Neural cell (in vitro differentiated cells): Measurements from ENCODE around the gene YAF2. TPM values are rescaled to one million over a fixed set of nuclear protein-coding genes. Genes with fewer than 3 reads are reported as not detected.

Experiments used
- H2AFZ ChIP-seq: fragments of 200-600, 300-800 bp; sonication (generic), shearing (Covaris generic); 2 replicates; pipeline ENCODE4 v1.6.0; 2014; ENCODE audit warnings: low read depth, mild to moderate bottlenecking, antibody characterized with exemption, low read length, moderate library complexity
- H3F3A ChIP-seq: fragments of 200-600 bp; shearing (Covaris generic); 2 replicates; pipeline ENCODE4 v1.6.1; 2016; ENCODE audit warnings: mild to moderate bottlenecking, moderate library complexity, mixed read lengths, antibody characterized with exemption, low read length; ENCODE audit not compliant: insufficient read depth, poor library complexity, severe bottlenecking
- H3K27ac ChIP-seq: fragments of 200-600, 300-800 bp; sonication (generic), shearing (Covaris generic); 2 replicates; pipeline ENCODE4 v1.5.1; 2014; ENCODE audit warnings: mild to moderate bottlenecking, low read length, moderate library complexity
- H3K27me3 ChIP-seq: fragments of 300-800, 200-600 bp; sonication (generic), shearing (Covaris generic); 2 replicates; pipeline ENCODE4 v1.6.0; 2014; ENCODE audit warnings: mild to moderate bottlenecking, low read depth, low read length, moderate library complexity; ENCODE audit not compliant: insufficient read depth
- H3K36me3 ChIP-seq: fragments of 300-800, 200-600 bp; sonication (generic), shearing (Covaris generic); 2 replicates; pipeline ENCODE4 v1.5.1; 2014; ENCODE audit warnings: mild to moderate bottlenecking, antibody characterized with exemption, low read length, moderate library complexity; ENCODE audit not compliant: insufficient read depth
- H3K4me2 ChIP-seq: fragments of 300-800, 200-600 bp; sonication (generic), shearing (Covaris generic); 2 replicates; pipeline ENCODE4 v1.6.0; 2014; ENCODE audit warnings: mild to moderate bottlenecking, low read length
- H3K4me3 ChIP-seq: fragments of 300-800, 200-600 bp; sonication (generic), shearing (Covaris generic); 2 replicates; pipeline ENCODE4 v1.5.1; 2014; ENCODE audit warnings: mild to moderate bottlenecking, low read length, moderate library complexity
- H3K79me2 ChIP-seq: fragments of 200-600 bp; shearing (Covaris generic); replicated peaks from 2 replicates; pipeline ENCODE4 v1.6.0; 2014; ENCODE audit warnings: mild to moderate bottlenecking, low read length, moderate library complexity; ENCODE audit not compliant: insufficient read depth
- H3K9ac ChIP-seq: fragments of 300-800, 200-600 bp; sonication (generic), shearing (Covaris generic); 2 replicates; pipeline ENCODE4 v1.6.1; 2016; ENCODE audit warnings: mild to moderate bottlenecking, low read length, mixed read lengths
- H3K9me2 ChIP-seq: fragments of 200-600 bp; shearing (Covaris generic); 2 replicates; pipeline ENCODE4 v1.6.1; 2016; ENCODE audit warnings: mild to moderate bottlenecking, low read length, mixed read lengths; ENCODE audit not compliant: insufficient read depth
- H3K9me3 ChIP-seq: fragments of 200-600, 300-800 bp; sonication (generic), shearing (Covaris generic); 2 replicates; pipeline ENCODE4 v1.6.1; 2016; ENCODE audit warnings: mild to moderate bottlenecking, mixed run types, low read length, moderate library complexity, mixed read lengths
- H4K20me1 ChIP-seq: fragments of 200-600 bp; shearing (Covaris generic); 2 replicates; pipeline ENCODE4 v1.6.1; 2016; ENCODE audit warnings: mild to moderate bottlenecking, mixed run types; ENCODE audit not compliant: insufficient read depth
- CTCF ChIP-seq: fragments of 450-650 bp; IDR thresholded peaks from 2 replicates; pipeline ENCODE4 v1.5.1; 2014; ENCODE audit warnings: antibody characterized with exemption, mild to moderate bottlenecking, moderate library complexity; ENCODE audit not compliant: poor library complexity, severe bottlenecking
- EP300 ChIP-seq: fragments of 450-650 bp; conservative IDR thresholded peaks from 2 replicates; pipeline ENCODE4 v1.6.1; 2014; ENCODE audit warnings: antibody characterized with exemption, mild to moderate bottlenecking, moderate library complexity; ENCODE audit not compliant: poor library complexity, severe bottlenecking
- EZH2 ChIP-seq: fragments of 200-600, 300-800 bp; shearing (Covaris generic), sonication (generic); IDR thresholded peaks from 2 replicates; pipeline ENCODE4 v1.6.1; 2014; ENCODE audit warnings: antibody characterized with exemption, low read length, borderline replicate concordance, mild to moderate bottlenecking; ENCODE audit not compliant: insufficient read depth, poor library complexity, severe bottlenecking
- MXI1 ChIP-seq: fragments of 450-650 bp; conservative IDR thresholded peaks from 2 replicates; pipeline ENCODE4 v1.6.1; 2014; ENCODE audit warnings: antibody characterized with exemption, mild to moderate bottlenecking; ENCODE audit not compliant: poor library complexity, severe bottlenecking
- POLR2AphosphoS5 ChIP-seq: IDR thresholded peaks from 2 replicates; pipeline ENCODE4 v1.6.1; 2012
- RAD21 ChIP-seq: fragments of 450-650 bp; conservative IDR thresholded peaks from 2 replicates; pipeline ENCODE4 v1.6.1; 2014; ENCODE audit warnings: antibody characterized with exemption, mild to moderate bottlenecking, moderate library complexity
- REST ChIP-seq: IDR thresholded peaks from 2 replicates; pipeline ENCODE4 v1.6.1; 2012; ENCODE audit warnings: borderline replicate concordance
- SMC3 ChIP-seq: fragments of 450-650 bp; conservative IDR thresholded peaks from 2 replicates; pipeline ENCODE4 v1.6.1; 2014; ENCODE audit warnings: antibody characterized with exemption, mild to moderate bottlenecking, moderate library complexity; ENCODE audit not compliant: poor library complexity
- TAF1 ChIP-seq: IDR thresholded peaks from 2 replicates; pipeline ENCODE4 v1.6.1; 2012; ENCODE audit warnings: low read depth
- polyA minus RNA-seq: library from RNA; depleted of rRNA, polyadenylated mRNA; stranded (reverse); fragments of >200 nt; gene quantifications from 2 replicates; pipeline ENCODE4 v1.2.3, GENCODE V29; 2014
- polyA plus RNA-seq: library from polyadenylated mRNA; depleted of rRNA; stranded (reverse); fragments of >200 nt; gene quantifications from 2 replicates; pipeline ENCODE4 v1.2.3, GENCODE V29; 2014

Gene YAF2
- polyA plus RNA-seq (31.1 and 44.1 TPM in 2 replicates), polyA minus RNA-seq (68.2 and 84.4 TPM in 2 replicates)

- Histone ChIP-seq H3K9me2 (no peaks in the 10 kb centered on the region), H3K9me3 (no peaks in the 10 kb centered on the region), H3K27ac (peak within 1 kb of the TSS; percentile 81), H2AFZ (peak within 1 kb of the TSS; percentile 71), H3K4me2 (peak within 1 kb of the TSS; percentile 93), H3K9ac (peak within 1 kb of the TSS; percentile 83), H3K36me3 (no peaks in the 10 kb centered on the region), H3K79me2 (peaks cover 37% of the 10 kb centered on the region), H3K4me3 (peak within 1 kb of the TSS; percentile 94), H4K20me1 (no peaks in the 10 kb centered on the region), H3F3A (no peaks in the 10 kb centered on the region), H3K27me3 (no peaks in the 10 kb centered on the region)
- TF ChIP-seq RAD21 (peak; percentile 15), EZH2 (no peak), SMC3 (peak; percentile 41), TAF1 (no peak), MXI1 (peak; percentile 80), EP300 (peak; percentile 21), CTCF (no peak), REST (no peak), POLR2AphosphoS5 (no peak)
These were observed at the start of gene YAF2 for GRCh38 chr12:42238240-42239140. YAF2 (minus strand) TSS chr12:42238248; CDS start chr12:42238180, 68 bp downstream.

GRCh38 chr12:42286741-42287140 lies 48.7 kb upstream of the YAF2 start:
- Histone ChIP-seq H3K9ac (no peak overlapping the region), H3K36me3 (no peaks in the 10 kb centered on the region), H3K4me3 (no peak overlapping the region), H3K4me2 (no peak overlapping the region), H3K79me2 (no peaks in the 10 kb centered on the region), H3K27me3 (no peaks in the 10 kb centered on the region), H2AFZ (no peak overlapping the region), H3K9me2 (no peaks in the 10 kb centered on the region), H3K9me3 (no peaks in the 10 kb centered on the region), H3K27ac (no peak overlapping the region), H3F3A (no peaks in the 10 kb centered on the region), H4K20me1 (no peaks in the 10 kb centered on the region)
- TF ChIP-seq CTCF: no peak
